NCI-H69 (cell line): ENCODE results near the gene DAND5.

Experiments
- DNase-seq: peaks from one replicate; lab custom pipeline; 2025; lab: John Stamatoyannopoulos, UW

Gene DAND5

GRCh38 chr19:12967907-12968306 lies 1.5 kb upstream of the DAND5 start:
- DNase-seq, result no peak

DNA sequence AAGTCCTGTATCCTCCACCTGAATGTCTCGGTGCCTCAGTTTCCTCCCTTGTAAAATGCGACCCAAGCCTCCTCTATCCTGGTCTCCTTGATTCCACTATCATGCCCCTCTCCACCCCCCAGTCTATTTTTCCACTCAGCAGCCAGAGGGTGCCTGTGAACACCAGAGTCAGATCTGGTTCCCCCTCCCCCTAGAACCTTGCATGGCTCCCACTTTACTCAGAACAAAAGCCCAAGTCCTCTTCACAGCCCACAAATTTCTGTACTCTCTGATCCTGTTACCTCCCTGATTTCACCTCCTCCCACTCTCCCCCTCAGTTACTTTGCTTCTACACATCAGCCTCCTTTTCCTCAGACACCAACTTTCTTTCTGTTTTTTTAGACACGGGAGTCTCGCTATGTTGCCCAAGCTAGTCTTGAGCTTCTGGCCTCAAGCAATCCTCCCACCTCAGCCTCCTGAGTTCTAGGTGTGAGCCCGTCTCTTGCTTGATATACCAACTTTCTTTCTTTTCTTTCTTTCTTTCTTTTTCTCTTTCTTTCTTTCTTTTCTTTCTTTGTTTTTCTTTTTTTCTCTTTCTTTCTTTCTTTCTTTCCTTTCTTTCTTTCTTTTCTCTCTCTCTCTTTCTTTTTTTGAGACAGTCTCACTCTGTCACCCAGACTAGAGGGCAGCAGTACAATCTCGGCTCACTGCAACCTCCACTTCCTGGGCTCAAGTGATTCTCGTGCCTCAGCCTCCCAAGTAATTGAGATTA lies 869 bp downstream of the DAND5 start:
- no peak for DNase-seq

- no peak for DNase-seq
Measured at GRCh38 chr19:12973236-12973635, 3.9 kb downstream of the DAND5 start.

DNA sequence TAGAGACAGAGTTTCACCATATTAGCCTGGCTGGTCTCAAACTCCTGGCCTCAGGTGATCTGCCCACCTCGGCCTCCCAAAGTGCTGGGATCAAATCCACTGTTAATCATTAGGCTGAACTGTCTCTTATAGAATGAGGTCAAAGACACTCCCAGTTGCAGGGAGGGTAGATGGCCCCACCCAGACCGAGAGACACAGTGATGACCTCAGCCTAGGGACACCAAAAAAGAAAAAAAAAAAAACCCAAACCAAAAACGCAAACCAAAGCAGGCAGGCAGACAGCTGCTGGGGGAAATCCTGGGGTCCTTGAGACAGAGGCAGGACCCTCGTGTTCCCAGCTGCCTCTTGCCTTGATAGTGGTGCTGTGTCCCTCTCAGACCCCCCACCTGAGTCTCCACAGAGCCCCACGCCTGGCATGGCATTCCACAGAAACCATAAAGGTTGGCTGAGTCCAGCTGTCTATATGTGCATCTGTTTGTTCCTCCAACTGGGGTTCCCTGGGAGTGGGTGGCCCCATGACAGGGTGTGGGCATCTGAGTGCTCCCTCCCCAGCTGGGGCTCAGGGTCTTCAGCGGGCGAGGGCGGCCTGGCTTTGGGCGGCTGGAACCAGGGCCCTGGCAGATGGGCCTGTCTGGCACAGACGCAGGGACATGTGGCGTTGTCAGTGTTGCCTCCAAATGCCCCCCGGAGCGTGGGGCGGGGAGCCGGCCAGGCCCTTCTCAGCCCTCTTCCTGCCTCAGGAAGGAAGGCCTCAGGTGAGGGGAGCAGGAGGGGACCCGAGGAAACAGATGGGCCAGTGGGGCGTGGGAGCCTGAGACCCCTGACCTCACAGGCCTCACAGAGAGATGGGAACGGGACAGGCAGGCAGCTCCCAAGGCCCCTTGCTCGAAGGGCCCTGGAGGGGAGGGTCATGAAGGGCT lies 5.2 kb downstream of the DAND5 start:
- peak; percentile 94 for DNase-seq

- peak; percentile 93 for DNase-seq
Measured at GRCh38 chr19:12975221-12975741, 5.9 kb downstream of the DAND5 start.

DNA sequence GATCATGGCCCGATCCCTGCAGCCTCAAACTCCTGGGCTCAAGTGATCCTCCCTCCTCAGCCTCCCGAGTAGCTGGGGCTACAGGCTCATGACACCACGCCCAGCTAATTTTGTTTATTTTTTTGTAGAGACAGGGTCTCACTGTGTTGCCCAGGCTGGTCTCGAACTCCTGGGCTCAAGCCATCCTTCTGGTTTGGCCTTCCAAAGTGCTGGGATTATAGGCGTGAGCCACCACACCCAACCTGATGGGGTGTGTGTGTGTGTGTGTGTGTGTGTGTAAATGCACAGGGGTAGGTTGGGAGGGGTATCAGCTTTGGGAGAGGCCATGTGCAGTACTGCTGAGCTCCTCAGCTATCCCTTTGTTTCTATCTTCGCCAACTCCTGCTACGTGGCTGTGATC lies 6.7 kb downstream of the DAND5 start:
- DNase-seq, result peak; percentile 41

- DNase-seq, result no peak
Measured at GRCh38 chr19:12979974-12980373, 10.6 kb downstream of the DAND5 start.

DNA sequence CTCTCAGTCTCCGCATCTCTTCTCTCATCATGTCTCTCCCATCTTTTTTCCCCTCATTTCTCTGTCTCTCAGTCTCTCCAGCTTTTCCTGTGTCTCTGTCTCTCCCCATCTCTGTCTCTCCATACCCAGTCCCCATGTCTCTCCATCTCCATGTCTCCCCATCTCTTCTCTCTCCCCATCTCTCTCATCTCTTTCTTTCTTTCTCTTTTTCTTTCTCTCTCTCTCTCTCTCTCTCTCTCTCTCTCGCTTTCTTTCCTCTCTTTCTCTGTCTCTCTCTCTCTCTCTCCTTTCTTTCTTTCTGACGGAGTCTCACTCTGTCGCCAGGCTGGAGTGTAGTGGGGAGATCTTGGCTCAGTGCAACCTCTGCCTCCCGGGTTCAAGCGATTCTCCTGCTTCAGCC lies 13.3 kb downstream of the DAND5 start:
- no peak for DNase-seq

DNA sequence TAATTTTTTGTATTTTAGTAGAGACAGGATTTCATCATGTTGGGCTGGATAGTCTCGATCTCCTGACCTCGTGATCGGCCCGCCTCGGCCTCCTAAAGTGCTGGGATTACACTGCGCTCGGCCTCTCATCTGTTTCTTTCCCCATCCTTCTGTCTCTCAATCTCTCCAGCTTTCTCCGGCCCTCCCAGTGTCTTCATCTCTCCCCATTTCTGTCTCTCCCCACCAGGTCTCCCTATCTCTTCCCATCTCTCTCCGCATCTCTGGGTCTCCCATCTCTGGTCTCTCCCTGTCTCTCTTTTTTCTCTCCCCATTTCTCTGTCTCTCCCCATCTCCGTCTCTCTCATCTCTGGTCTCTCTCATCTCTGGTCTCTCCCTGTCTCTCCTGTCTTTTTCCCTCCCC lies 13.7 kb downstream of the DAND5 start:
- no peak for DNase-seq

- DNase-seq, result peak; percentile 92
Measured at GRCh38 chr19:12983542-12984142, 14.3 kb downstream of the DAND5 start.

DNA sequence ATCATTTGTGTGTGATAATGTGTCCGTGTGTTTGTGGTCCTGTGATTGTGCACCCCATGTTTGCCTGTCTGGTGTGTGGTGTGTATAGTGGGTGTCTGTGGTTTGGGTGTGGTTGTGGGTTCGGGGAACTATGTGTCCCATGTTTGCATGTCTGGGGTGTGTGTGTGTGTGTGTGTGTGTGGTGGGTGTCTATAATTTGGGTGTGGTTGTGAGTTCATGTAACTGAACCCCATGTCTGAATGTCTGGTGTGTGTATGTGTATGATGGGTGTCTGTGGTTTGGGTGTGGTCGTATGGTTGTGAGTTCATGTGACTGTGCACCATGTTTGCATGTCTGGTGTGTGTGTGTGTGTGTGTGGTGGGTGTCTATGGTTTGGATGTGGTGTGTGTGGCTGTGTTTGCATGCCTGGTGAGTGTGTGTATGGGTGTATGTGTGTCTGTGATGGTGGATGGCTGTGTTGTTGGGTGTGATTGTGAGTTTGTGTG lies 14.8 kb downstream of the DAND5 start:
- DNase-seq, result peak; percentile 51

DNA sequence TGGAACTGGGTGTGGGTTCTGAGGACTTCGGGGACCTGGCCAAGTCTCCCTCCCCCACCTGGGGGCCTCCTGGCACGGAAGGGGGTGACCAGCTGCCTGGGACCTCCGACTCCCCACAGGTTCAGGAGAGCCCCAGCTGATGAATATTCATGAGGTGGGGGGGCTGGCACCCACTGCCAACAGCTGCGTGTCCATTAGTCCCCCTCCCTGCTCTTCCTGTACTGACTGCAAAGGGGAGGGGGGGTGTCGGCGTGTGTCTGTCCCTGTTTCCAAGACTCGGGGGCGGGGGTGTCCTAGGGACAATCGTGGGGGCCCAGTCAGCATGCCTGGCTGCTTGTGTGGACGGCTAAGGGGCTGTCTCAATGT lies 15.3 kb downstream of the DAND5 start:
- DNase-seq, result peak; percentile 64

DNA sequence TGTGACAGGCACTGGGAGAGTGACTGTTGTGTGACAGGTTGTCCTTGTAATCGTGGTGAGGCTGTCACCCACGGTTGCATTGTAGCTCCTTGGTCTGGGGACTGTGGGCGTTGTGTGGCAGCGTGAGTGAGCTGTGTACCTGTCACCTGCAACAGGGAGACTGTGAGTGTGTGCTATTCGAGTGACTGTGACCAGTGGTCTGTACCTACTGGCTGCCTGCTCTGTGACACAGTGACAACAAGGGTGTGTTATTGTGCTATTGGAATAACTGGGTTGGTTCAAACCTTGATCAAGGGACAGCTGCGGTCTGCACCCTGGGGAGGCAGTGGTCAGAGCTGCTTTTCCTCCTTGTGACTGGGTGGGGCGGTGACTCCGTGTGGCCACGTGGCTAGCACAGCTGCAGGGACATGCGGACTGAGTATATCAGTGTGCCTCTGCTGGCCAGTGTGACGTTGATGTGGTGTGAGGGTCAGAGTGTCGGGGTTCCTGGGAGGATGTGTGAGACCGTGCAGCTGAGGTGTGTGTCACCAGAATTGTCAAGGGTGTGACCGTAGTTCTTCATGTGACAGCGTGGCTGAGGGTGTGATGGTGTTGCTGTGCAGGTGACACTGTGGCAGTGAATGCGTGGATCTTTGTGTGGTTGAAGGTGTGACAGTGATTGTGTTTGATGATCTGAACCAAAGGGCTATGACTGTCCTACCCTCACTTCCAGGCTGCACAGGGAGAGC lies 15.8 kb downstream of the DAND5 start:
- peak; percentile 81 for DNase-seq

GRCh38 chr19:12986726-12987125 lies 17.4 kb downstream of the DAND5 start:
- DNase-seq, result no peak

DNA sequence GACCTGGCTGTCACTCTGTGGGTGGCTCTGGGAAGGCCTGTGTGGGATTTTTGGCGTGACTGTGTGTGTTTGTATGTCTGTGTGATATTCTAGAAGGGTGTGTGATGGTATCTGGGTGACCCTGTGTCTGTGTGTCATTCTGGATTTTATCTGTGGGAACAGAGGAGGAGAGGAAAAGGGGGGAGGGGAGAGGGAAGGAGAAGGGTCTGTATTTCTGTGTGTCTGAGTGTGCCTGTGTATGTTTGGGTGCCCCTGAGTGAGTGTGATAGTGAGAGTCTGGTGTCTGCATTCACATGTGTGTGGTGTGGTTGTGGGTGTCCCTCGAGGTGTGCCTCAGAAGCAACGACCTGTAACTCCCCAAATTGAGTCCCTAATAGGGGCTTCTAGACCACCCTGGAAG lies 17.8 kb downstream of the DAND5 start:
- DNase-seq, result no peak

DNA sequence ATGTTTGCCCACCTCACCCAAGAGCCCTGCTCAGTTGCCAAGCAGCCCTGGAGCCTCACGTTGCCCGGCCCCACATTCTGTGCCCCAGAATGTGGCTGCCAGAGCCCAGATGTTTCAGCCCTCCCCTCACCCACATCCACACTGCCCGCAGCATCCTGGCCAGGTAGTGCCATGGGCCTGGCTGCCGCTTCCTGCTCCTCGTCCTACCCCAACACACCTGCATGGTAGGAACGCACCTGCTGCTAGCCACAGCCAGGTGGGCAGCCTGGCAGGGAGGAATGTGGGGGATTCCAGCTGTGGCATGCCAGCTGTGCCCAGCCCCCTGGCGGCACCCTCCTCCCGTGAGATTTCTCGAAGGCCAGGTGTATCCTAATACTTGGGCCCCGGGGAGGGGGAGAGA lies 18.4 kb downstream of the DAND5 start:
- DNase-seq, result peak; percentile 73

DNA sequence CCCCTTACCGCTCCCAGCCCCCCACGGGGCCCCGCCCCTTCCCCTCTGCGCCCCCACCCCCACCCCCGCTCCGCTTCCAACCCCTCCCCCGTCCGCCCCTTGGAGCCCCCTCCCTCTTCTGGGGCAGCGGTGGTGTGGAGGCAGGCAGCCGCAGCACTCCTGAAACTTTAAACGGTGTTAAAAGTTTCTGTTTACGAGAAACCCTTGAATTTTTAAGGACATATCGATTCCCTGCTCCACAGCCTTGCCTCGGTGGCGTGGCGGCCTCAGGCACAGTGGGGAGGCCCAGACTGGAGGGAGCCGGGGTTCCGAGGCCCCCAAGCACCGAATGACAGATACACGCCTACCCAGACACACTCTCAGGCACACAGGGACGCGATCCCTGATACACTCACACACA lies 21.1 kb downstream of the DAND5 start:
- no peak for DNase-seq

DNA sequence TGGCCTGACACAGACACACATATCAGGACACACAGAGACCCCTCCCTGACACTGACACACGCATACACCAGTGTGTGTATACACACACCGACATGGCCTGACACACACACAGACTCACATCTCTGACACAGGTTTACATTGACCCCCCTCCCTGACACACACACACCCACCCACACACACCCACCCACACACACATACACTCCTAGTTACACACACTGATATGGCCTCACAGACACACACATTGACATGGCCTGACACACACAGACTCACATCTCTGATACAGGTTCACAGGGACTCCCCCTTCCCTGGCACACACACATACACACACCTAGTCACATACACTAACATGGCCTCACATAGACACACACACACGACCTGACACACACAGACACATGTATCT lies 21.5 kb downstream of the DAND5 start:
- DNase-seq, result no peak

DNA sequence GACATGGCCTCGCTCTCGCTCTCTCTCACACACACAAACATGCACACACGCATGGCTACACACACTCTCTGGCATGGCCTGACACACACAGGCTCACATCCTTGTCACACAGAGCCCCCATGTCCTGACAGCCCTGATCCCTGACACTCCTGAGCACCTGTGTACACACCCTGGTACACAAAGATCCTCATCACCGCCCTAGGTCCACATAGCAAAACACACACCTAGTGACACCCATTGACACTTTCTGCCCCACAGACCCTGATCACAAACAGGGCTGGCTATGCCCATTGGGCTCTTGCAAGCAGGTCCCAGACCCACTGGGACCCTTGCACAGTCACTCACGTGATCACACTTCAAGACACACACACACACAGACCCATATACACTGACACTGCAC lies 21.9 kb downstream of the DAND5 start:
- no peak for DNase-seq

DNA sequence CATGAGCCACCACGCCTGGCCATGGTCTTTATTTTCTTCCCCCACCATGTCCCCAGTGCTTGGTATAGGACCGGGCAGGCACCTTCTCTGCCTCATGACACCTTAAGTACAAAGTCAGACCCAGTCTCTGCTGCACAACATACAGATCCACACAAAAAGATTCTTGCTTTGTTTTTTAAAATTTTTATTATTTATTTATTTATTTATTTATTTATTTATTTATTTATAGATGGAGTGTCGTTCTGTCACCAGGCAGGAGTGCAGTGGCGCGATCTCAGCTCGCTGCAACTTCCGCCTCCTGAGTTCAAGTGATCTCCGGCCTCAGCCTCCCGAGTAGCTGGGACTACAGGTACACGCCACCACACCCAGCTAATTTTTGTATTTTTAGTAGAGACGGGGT lies 23.4 kb downstream of the DAND5 start:
- no peak for DNase-seq

- no peak for DNase-seq
Measured at GRCh38 chr19:12993562-12993961, 24.2 kb downstream of the DAND5 start.
